ENCODE results near the gene PGGT1B.
"Not testable (repeated sequence)": the region's sequence is repeated elsewhere in the genome, so short reads cannot be mapped to it uniquely, and the experiment has no call there.

Gene PGGT1B

GRCh38 chr5:115249379-115249778 lies 13.3 kb downstream of the PGGT1B start:
- DNase-seq, result not testable (repeated sequence)

DNA sequence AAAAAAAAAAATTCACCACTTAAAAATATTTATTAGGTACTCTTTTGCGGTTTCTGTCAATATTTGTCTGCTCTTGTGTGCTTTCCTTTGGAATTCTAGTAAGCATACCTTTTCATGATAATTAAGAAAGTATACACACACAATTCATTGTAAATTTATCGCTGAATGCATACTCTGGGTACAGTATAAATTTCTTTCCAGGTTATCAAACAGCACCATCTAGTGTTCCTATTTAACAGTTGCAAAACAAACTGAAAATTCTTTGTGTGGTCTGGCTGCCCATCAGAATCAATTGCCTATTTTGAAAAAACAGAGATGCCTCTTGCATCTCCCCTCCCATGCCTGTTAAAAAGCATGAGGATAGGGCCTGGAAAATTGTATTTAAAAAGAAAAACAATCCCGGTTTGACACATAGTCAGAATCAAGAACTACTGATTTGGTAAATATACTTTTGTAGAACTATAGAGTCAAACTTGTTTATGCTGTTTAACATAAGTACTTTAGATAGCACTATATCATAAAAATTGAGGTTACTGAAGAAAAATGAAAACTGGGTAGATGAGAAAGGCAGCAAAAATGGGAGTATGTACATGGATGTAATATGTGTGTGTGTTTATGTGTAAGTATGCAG lies 16.2 kb downstream of the PGGT1B start:
- DNase-seq, result no peak

DNA sequence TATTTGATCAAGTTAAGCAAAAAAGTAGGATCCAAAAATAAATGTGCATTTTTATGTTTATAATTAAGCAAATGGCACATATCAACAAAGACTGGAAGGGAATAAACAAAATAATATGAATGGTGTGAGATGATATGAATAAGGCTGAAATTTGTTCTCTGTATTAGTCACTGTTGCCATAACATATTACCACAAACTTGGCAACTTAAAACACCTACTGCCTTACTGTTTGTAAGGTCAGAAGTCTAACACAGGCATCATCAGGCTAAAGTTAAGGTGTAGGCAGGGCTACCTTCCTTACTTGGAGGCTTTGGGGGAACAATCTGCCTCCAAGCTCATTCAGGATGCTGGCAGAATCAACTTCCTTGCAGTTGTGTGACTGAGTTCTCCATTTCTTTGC lies 19.3 kb downstream of the PGGT1B start:
- DNase-seq, result peak; percentile 55

DNA sequence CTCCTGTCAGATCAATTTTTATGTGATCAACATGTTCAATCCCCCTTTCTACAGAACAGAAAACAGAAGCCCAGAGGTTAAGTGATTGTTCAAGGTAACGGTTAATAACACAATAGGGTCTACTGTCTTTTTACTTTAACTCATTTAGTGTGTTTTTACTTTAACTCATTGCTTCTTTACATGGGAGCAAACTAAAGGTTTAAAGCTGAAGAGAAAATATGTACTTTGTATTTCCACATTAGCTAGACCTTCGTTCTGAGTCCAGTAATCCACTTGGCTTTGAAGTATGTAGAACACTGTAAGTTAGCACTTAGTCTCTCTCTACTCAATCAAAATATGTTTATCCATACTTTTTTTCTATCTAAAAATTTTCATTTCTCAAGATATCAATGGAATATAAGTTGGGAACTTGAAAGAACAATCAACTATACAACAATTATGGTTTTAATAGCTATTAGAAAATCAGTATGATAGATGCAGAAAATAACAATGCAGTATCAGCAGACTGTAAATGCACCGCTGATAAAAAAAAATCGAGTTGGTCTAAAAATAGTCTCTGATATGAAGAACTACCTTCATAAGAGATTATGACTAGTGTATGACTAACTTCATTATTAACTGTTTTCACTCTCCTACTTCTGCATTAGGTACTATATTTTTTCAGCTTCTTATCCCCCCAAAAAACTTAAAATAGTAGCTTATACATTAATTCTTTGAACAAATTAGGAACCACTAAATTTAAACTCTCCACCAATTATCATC lies 20.6 kb downstream of the PGGT1B start:
- DNase-seq, result no peak

GRCh38 chr5:115237066-115237465 lies 25.6 kb downstream of the PGGT1B start:
- DNase-seq, result no peak

DNA sequence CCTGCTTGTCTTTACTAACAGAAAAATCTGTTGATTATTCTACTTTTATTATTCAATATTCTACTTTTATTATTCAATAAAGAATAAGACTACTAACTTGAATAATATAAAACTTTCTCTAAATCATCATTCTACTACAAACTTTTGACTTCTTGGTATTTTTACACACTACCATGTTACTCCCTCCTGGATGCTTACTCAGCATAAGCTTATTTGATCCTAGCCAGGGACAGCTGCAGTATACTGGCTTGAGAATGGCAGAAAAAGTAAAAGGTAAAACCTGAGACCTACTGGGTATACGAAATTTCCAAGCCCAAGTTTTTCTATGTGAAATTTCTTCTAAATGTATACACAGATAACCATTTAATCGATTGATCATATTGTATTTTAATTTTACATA lies 26.1 kb downstream of the PGGT1B start:
- DNase-seq, result no peak

DNA sequence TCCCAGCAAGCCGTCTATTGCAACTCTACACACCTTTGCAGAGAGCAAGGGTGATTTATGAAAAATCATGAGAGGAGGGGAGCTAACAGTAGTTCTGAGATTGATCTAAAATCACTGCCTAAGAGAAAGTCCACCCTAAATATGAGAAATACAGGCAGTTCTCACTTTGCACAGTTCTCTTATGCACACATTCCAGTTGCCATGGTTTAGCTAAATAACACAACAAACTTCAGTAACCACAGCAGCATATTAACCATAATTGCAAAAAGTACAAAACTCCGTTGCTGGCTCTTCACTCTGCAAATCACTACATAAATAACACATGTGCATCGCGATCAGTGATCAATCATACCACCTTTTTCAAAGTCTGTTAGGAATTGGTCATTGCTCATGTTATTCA lies 31.1 kb downstream of the PGGT1B start:
- no peak for DNase-seq

DNA sequence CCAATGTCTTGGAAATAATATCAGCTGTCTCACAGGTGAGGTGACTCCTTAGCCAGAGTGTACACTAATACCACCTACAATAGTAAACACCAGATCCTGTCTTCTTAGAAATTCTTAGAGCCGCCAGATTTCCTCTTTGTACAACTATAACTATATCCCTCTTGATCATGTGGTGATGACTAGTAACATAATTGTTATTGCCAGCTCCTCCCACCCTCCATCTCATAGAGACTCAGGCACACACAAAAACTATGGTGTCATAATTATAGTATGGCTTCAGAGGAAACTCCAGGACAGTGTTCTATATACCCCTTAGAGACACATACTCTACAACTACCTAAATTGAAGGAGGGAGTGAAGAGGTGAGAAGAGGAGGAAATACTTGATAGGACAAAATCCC lies 33.1 kb downstream of the PGGT1B start:
- no peak for DNase-seq

GRCh38 chr5:115227281-115227680 lies 35.4 kb downstream of the PGGT1B start:
- DNase-seq, result no peak

DNA sequence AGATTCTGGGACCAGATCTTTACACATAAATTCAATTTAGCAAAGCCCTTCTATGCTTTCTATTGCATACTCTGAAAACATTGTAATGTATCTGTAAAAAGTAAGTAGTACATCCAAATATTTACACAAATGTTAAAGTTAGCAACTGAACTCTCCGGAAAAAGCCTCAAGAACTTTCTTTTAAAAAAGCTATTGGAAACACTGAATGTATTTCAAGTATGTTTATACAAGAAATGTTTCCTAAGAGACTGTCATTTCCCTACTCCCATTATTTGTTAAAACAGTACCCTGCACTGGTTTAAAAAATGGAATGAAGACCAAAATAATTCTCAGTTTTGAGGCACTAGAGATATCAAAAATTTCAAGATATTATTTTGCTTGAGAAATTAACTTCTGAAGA lies 48.1 kb downstream of the PGGT1B start:
- no peak for DNase-seq

- no peak for DNase-seq
These were observed 53.4 kb downstream of the PGGT1B start for GRCh38 chr5:115209279-115209678.

- no peak for DNase-seq
These were observed 59.7 kb downstream of the PGGT1B start for GRCh38 chr5:115202952-115203351.

GRCh38 chr5:115196161-115196560 lies 66.5 kb downstream of the PGGT1B start:
- DNase-seq, result no peak

- DNase-seq, result no peak
These were observed 68.0 kb downstream of the PGGT1B start for GRCh38 chr5:115194676-115195075.

- no peak for DNase-seq
These were observed 69.4 kb downstream of the PGGT1B start for GRCh38 chr5:115193295-115193694.

GRCh38 chr5:115192098-115192497 lies 70.6 kb downstream of the PGGT1B start:
- DNase-seq, result no peak

GRCh38 chr5:115191474-115192031 lies 71.1 kb downstream of the PGGT1B start:
- DNase-seq, result no peak

DNA sequence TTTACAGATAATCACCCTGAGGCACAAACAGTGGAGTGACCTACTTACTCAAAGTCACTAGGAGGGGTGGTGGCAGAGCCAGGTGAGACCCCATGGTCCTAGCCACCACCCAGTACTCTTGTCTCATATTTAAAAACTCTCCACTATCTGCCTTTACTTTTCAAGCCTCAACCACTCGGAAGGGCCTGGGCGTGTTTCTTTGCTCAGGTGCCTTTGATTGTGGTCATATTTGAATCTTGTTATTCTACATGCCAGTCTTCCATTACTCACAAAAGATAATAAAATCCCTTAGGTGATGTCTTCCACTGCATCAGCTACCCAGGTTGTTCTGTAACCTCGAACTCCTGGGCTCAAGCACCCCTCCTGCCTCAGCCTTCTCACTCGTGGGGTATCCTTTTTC lies 72.3 kb downstream of the PGGT1B start:
- no peak for DNase-seq

DNA sequence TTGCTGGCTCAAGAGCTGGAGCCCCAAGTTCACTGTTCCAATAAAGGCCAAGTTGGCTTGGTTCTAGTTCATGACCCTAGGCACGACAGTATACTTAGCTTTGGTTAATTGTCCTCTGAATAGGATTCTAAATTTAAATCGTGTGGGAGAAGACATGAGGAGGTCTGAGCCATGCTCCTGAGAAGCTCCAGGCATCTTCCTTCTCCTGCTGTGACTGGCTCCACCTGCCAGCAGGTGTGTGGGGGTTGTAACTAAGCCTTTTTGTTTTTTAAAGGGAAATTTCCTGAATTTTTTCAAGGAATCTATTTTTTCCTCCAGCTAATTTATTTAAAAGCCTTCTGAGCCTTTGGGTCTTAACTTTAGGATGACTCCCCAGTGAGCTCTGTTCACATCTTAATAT lies 72.8 kb downstream of the PGGT1B start:
- no peak for DNase-seq

DNA sequence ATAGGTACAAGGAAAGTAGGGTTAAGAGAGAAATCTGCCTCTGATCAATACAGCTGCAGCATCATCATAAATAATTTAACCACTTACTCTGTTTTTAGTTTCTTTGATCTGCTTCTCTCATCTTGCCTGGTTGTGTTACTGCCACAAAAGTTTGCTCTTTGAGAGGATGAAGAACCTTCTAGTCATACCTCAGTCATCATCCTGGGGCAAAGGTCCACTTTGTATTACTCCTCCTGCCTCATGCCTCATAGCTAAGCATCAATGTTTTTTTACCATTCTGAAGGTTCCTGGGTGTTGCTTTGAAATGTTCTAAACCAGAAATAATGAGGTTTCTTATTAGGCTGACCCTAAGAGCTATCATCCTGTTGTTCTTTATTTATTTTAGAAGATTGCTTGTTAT lies 75.9 kb downstream of the PGGT1B start:
- no peak for DNase-seq

GRCh38 chr5:115184770-115185169 lies 77.9 kb downstream of the PGGT1B start:
- peak; percentile 7 for DNase-seq

- DNase-seq, result no peak
These were observed 80.9 kb downstream of the PGGT1B start for GRCh38 chr5:115181757-115182156.

- DNase-seq, result peak; percentile 5
These were observed 82.4 kb downstream of the PGGT1B start for GRCh38 chr5:115180165-115180709.

Data from NCI-H226 (cell line).